K562 (cell line): ENCODE results near the gene MEPE. TPM values are rescaled to one million over a fixed set of nuclear protein-coding genes. Genes with fewer than 3 reads are reported as not detected.

Experiments
- ATAC-seq: fragments of 200-7000 bp; cut with Tn5 transposase; 3 replicates; pipeline ENCODE4 v1.9.1; 2020; ENCODE audit warnings: moderate library complexity
- BruUV-seq: library from RNA; stranded (reverse); fragments of 400-500 nt; replicated peaks from 2 replicates; lab custom pipeline; 2021; lab: Mats Ljungman, UMichigan
- CTCF ChIA-PET: fragments of 300-600 bp; formaldehyde crosslinking; extraction: SDS; loops from one replicate; lab custom pipeline; 2021; ENCODE audit warnings: low intra/inter-chr PET ratio; lab: Yijun Ruan, JAX
- POLR2A ChIA-PET: fragments of 300-600, 350-650 bp; sonication (Branson Sonifier 250); formaldehyde crosslinking; extraction: SDS; loops from one replicate; lab custom pipeline; 2021; ENCODE audit warnings: antibody characterized with exemption, inconsistent platforms; lab: Yijun Ruan, JAX
- DNase-seq, 4 experiments: peaks; one replicate each; pipeline versions ENCODE4 v3.0.0 to v3.0.0-alpha.2; 2011 to 2018; ENCODE audit warnings: low spot score in 3 of 4, mixed read lengths in 3 of 4; ENCODE audit errors: extremely low read depth in 1 of 4
- FAIRE-seq: peaks from 2 replicates; lab custom pipeline; 2011; peaks lifted over from hg19 to GRCh38; lab: Jason Lieb, UNC
- H2AFZ ChIP-seq: 2 replicates; pipeline ENCODE4 v1.6.0; 2011; ENCODE audit warnings: low read depth, low read length, control low read depth, inconsistent platforms
- H3K27ac ChIP-seq: fragments of 200-600 bp; 3 replicates; pipeline ENCODE4 v1.8.0; 2011; ENCODE audit warnings: low read depth, mild to moderate bottlenecking, control low read depth, inconsistent platforms, low read length, moderate library complexity, mixed read lengths; ENCODE audit errors: extremely low read depth
- H3K27me3 ChIP-seq, 2 experiments: fragments of 300-600 bp in 1 of 2; 2 replicates in 1 of 2; 3 replicates in 1 of 2; pipeline versions ENCODE4 v1.6.0 to v1.8.0; 2011; ENCODE audit warnings: inconsistent platforms in 2 of 2, low read length in 2 of 2, mild to moderate bottlenecking in 1 of 2, mixed read lengths in 1 of 2, moderate library complexity in 1 of 2; ENCODE audit not compliant: control insufficient read depth in 2 of 2, insufficient read depth in 2 of 2
- H3K36me3 ChIP-seq: fragments of 300-600 bp; 3 replicates; pipeline ENCODE4 v1.8.0; 2011; ENCODE audit warnings: mild to moderate bottlenecking, low read length, inconsistent platforms; ENCODE audit not compliant: control insufficient read depth, insufficient read depth
- H3K4me1 ChIP-seq, 2 experiments: fragments of 200-600 bp in 1 of 2; replicated peaks in 1 of 2; 2 replicates in 1 of 2; 3 replicates in 1 of 2; pipeline versions ENCODE4 v1.5.1 to v1.8.0; 2011; ENCODE audit warnings: inconsistent platforms in 2 of 2, low read length in 2 of 2, mild to moderate bottlenecking in 1 of 2, mixed read lengths in 1 of 2, moderate library complexity in 1 of 2; ENCODE audit not compliant: control insufficient read depth in 2 of 2, insufficient read depth in 2 of 2
- H3K4me2 ChIP-seq: 2 replicates; pipeline ENCODE4 v1.6.1; 2011; ENCODE audit warnings: low read length, control low read depth, inconsistent platforms, mixed read lengths; ENCODE audit not compliant: insufficient read depth
- H3K4me3 ChIP-seq: fragments of 200-600 bp; sonication (generic), shearing (Covaris generic); 2 replicates; pipeline ENCODE4 v1.5.1; 2016; ENCODE audit warnings: control low read depth, inconsistent platforms
- H3K79me2 ChIP-seq: fragments of 200-600 bp; 3 replicates; pipeline ENCODE4 v1.8.0; 2011; ENCODE audit warnings: low read length, inconsistent platforms; ENCODE audit not compliant: control insufficient read depth, insufficient read depth
- H3K9ac ChIP-seq, 2 experiments: 2 replicates each; pipeline versions ENCODE4 v1.6.0 to v1.6.1; 2011; ENCODE audit warnings: low read depth in 2 of 2, low read length in 2 of 2, control low read depth in 1 of 2, inconsistent platforms in 1 of 2, mild to moderate bottlenecking in 1 of 2, mixed read lengths in 1 of 2; ENCODE audit not compliant: insufficient read depth in 1 of 2
- H3K9me1 ChIP-seq: one replicate; pipeline ENCODE4 v1.6.0; 2011; ENCODE audit warnings: inconsistent platforms, mild to moderate bottlenecking, low read length, moderate library complexity; ENCODE audit not compliant: control insufficient read depth, insufficient read depth
- H3K9me3 ChIP-seq: replicated peaks from 2 replicates; pipeline ENCODE4 v1.5.1; 2011; ENCODE audit warnings: low read depth, low read length, inconsistent platforms; ENCODE audit not compliant: control insufficient read depth, insufficient read depth
- H4K20me1 ChIP-seq: replicated peaks from 2 replicates; pipeline ENCODE4 v1.6.1; 2011; ENCODE audit warnings: low read length, inconsistent platforms, mixed read lengths; ENCODE audit not compliant: control insufficient read depth, insufficient read depth
- KLF6 ChIP-seq: fragments of 250-450 bp; sonication (Bioruptor Pico); IDR thresholded peaks from 2 replicates; pipeline ENCODE4 v1.4.0; 2020; ENCODE audit warnings: mild to moderate bottlenecking, moderate library complexity, borderline replicate concordance
- MAFF ChIP-seq: IDR thresholded peaks from 2 replicates; pipeline ENCODE4 v1.6.1; 2012; ENCODE audit warnings: low read length, improper control_type of control experiment
- SIN3B ChIP-seq: fragments of 450-650 bp; IDR thresholded peaks from 2 replicates; pipeline ENCODE4 v1.6.1; 2017; ENCODE audit warnings: low read depth, mild to moderate bottlenecking, moderate library complexity
- TAF15 ChIP-seq: fragments of 200-400 bp; formaldehyde crosslinking; IDR thresholded peaks from 2 replicates; pipeline ENCODE4 v1.6.1; 2017; ENCODE audit warnings: mild to moderate bottlenecking, low read depth, low read length, moderate library complexity
- XRCC4 ChIP-seq: IDR thresholded peaks from one replicate; pipeline ENCODE4 v1.6.1; 2011; ENCODE audit not compliant: insufficient read depth, insufficient read length; ENCODE audit errors: extremely low read depth
- ZKSCAN8 ChIP-seq: fragments of 200-800 bp; sonication (Bioruptor generic); IDR thresholded peaks from 2 replicates; pipeline ENCODE4 v1.6.1; 2016; ENCODE audit warnings: missing genetic modification characterization, missing compliant biosample characterization
- WGBS: fragments of 100-300 bp; shearing (Covaris generic); methylation state at CpG from one replicate; pipeline ENCODE4 v1.1.6; 2016; ENCODE audit warnings: low coverage, mixed read lengths; ENCODE audit not compliant: insufficient coverage; ENCODE audit errors: missing lambda C conversion rate; 5-methylcytosine and 5-hydroxymethylcytosine counted together
- in situ Hi-C: fragments of 300-500 bp; cut with MboI; formaldehyde crosslinking; loops from 4 replicates; pipeline ENCODE4 v1.15.0; 2018; ENCODE audit warnings: inconsistent platforms, mixed read lengths
- intact Hi-C: fragments of 100-400 bp; cut with micrococcal nuclease; formaldehyde crosslinking; loops from 2 replicates; pipeline ENCODE4 v1.14.2; 2022
- polyA plus RNA-seq, 8 experiments: library from polyadenylated mRNA; depleted of rRNA in 4 of 8; stranded (reverse) in 5 of 8; unstranded in 3 of 8; fragments of >200 nt; fragmentation: Nextera tagmentation in 2 of 8; fragmentation: Illumina TruSeq in 1 of 8; extraction: Ambion mirVana in 2 of 8; extraction: Trizol in 1 of 8; gene quantifications; 2 replicates each; pipeline versions ENCODE4 v1.2.1 to v1.2.3, GENCODE V29; 2011 to 2014; ENCODE audit warnings: inconsistent platforms in 1 of 8, missing spikeins in 1 of 8
- total RNA-seq, 7 experiments: library from RNA; depleted of rRNA in 6 of 7; stranded (reverse); fragments of >200 nt in 6 of 7; fragmentation: Illumina TruSeq in 2 of 7; extraction: Trizol in 2 of 7; gene quantifications; 2 replicates each; pipeline versions ENCODE4 v1.2.1 to v1.2.3, GENCODE V29; 2011 to 2021; ENCODE audit warnings: low replicate concordance in 1 of 7
- TF ChIP-seq, protein P1 (sequence below): fragments of 450-650 bp; IDR thresholded peaks from 2 replicates; pipeline ENCODE4 v1.6.1; 2018; ENCODE audit warnings: mild to moderate bottlenecking, low read depth; ENCODE audit not compliant: partially characterized antibody
- TF ChIP-seq, protein P2 (sequence below): fragments of 250-450 bp; sonication (Bioruptor Pico); IDR thresholded peaks from 2 replicates; pipeline ENCODE4 v1.4.0; 2020; ENCODE audit warnings: mild to moderate bottlenecking, moderate library complexity
- TF ChIP-seq, protein P3 (sequence below): sonication (generic); formaldehyde crosslinking; IDR thresholded peaks from 2 replicates; pipeline ENCODE4 v1.8.0; 2023; ENCODE audit warnings: missing genetic modification reagents, mild to moderate bottlenecking, borderline replicate concordance
- TF ChIP-seq, protein P4 (sequence below): fragments of 200-400 bp; formaldehyde crosslinking; IDR thresholded peaks from 2 replicates; pipeline ENCODE4 v1.6.1; 2017; ENCODE audit warnings: mild to moderate bottlenecking, low read depth, low read length, moderate library complexity

Gene MEPE
- total and polyA plus RNA-seq, 9 of the 15 experiments (the other 6 are each of a cell fraction or from before 2014, with no cell fraction given): not detected

DNA sequence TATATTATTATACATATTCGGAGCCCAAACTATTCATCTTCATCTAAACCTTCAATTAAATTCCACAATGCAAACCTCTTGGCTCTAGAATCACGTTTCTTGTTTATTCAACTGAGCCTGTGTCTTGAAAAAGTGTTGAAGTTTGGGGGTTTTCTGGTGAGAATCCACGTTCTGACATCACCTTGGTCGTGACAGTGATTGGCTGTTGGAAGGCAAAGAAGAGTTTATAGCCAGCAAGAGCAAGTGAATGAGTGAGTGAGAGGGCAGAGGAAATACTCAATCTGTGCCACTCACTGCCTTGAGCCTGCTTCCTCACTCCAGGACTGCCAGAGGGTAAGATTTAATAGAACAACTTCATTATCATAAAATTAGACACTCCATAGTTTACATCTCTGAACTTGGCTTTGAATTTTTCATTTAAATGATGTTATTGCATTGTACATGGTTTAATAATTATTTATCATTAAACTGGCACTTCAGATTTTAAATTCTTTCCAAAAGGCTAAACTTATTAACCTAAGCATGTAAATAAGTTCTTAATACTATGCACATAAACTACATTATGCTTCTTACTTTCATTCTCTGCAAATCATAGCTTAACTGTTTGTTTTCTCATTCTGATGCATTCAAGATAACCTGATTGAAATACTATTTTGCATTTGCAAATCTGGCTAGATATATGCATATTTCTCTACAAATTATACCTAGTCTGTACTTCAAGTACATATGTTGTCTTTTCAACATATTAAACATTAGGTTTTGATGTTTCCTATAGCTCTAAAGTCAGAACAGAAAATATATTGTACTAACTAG lies 33.3 kb upstream of the MEPE start, which contains the start of gene IBSP:
TSS of gene IBSP (plus strand) at position 254 of the 813 bp plus-strand sequence. CDS start 2,808 bp downstream, outside the sequence.
- H4K20me1 ChIP-seq: no peaks in the 10 kb centered on the region
- ATAC-seq (no peak), DNase-seq (no peak), FAIRE-seq (no peak)
- no TSS peak for BruUV-seq
- WGBS: 1% methylated on average over 4 of the region's 4 CpGs
- ChIA-PET POLR2A (no interaction called here), CTCF (no interaction called here)
- H3K4me1 ChIP-seq: no peaks in the 10 kb centered on the region
- no peaks in the 10 kb centered on the region for H3K36me3 ChIP-seq
- H3K9ac ChIP-seq: no peak within 1 kb of the TSS
- H3K4me2 ChIP-seq: no peak within 1 kb of the TSS
- H3K79me2 ChIP-seq: no peaks in the 10 kb centered on the region
- no peaks in the 10 kb centered on the region for H3K27me3 ChIP-seq
- H3K9me1 ChIP-seq: no peaks in the 10 kb centered on the region
- no peak within 1 kb of the TSS for H2AFZ ChIP-seq
- H3K27ac ChIP-seq: no peak within 1 kb of the TSS
- intact Hi-C loops (no loop called here), in situ Hi-C loops (no loop called here)
- no peaks in the 10 kb centered on the region for H3K9me3 ChIP-seq
- H3K4me3 ChIP-seq: no peak within 1 kb of the TSS
- TF ChIP-seq, protein P1, sequence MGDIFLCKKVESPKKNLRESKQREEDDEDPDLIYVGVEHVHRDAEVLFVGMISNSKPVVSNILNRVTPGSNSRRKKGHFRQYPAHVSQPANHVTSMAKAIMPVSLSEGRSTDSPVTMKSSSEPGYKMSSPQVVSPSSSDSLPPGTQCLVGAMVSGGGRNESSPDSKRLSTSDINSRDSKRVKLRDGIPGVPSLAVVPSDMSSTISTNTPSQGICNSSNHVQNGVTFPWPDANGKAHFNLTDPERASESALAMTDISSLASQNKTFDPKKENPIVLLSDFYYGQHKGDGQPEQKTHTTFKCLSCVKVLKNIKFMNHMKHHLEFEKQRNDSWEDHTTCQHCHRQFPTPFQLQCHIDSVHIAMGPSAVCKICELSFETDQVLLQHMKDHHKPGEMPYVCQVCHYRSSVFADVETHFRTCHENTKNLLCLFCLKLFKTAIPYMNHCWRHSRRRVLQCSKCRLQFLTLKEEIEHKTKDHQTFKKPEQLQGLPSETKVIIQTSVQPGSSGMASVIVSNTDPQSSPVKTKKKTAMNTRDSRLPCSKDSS: no peak
- TF ChIP-seq, protein P2, sequence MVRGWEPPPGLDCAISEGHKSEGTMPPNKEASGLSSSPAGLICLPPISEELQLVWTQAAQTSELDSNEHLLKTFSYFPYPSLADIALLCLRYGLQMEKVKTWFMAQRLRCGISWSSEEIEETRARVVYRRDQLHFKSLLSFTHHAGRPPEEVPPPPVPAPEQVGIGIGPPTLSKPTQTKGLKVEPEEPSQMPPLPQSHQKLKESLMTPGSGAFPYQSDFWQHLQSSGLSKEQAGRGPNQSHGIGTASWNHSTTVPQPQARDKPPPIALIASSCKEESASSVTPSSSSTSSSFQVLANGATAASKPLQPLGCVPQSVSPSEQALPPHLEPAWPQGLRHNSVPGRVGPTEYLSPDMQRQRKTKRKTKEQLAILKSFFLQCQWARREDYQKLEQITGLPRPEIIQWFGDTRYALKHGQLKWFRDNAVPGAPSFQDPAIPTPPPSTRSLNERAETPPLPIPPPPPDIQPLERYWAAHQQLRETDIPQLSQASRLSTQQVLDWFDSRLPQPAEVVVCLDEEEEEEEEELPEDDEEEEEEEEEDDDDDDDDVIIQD (CRISPR knock-in tag): no peak
- no peak for TF ChIP-seq TAF15
- no peak for TF ChIP-seq ZKSCAN8 (CRISPR knock-in tag)
- TF ChIP-seq KLF6: no peak
- no peak for TF ChIP-seq SIN3B
- TF ChIP-seq MAFF: no peak
- TF ChIP-seq, protein P3, sequence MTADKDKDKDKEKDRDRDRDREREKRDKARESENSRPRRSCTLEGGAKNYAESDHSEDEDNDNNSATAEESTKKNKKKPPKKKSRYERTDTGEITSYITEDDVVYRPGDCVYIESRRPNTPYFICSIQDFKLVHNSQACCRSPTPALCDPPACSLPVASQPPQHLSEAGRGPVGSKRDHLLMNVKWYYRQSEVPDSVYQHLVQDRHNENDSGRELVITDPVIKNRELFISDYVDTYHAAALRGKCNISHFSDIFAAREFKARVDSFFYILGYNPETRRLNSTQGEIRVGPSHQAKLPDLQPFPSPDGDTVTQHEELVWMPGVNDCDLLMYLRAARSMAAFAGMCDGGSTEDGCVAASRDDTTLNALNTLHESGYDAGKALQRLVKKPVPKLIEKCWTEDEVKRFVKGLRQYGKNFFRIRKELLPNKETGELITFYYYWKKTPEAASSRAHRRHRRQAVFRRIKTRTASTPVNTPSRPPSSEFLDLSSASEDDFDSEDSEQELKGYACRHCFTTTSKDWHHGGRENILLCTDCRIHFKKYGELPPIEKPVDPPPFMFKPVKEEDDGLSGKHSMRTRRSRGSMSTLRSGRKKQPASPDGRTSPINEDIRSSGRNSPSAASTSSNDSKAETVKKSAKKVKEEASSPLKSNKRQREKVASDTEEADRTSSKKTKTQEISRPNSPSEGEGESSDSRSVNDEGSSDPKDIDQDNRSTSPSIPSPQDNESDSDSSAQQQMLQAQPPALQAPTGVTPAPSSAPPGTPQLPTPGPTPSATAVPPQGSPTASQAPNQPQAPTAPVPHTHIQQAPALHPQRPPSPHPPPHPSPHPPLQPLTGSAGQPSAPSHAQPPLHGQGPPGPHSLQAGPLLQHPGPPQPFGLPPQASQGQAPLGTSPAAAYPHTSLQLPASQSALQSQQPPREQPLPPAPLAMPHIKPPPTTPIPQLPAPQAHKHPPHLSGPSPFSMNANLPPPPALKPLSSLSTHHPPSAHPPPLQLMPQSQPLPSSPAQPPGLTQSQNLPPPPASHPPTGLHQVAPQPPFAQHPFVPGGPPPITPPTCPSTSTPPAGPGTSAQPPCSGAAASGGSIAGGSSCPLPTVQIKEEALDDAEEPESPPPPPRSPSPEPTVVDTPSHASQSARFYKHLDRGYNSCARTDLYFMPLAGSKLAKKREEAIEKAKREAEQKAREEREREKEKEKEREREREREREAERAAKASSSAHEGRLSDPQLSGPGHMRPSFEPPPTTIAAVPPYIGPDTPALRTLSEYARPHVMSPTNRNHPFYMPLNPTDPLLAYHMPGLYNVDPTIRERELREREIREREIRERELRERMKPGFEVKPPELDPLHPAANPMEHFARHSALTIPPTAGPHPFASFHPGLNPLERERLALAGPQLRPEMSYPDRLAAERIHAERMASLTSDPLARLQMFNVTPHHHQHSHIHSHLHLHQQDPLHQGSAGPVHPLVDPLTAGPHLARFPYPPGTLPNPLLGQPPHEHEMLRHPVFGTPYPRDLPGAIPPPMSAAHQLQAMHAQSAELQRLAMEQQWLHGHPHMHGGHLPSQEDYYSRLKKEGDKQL (CRISPR knock-in tag): no peak
- TF ChIP-seq XRCC4: no peak
- TF ChIP-seq, protein P4, sequence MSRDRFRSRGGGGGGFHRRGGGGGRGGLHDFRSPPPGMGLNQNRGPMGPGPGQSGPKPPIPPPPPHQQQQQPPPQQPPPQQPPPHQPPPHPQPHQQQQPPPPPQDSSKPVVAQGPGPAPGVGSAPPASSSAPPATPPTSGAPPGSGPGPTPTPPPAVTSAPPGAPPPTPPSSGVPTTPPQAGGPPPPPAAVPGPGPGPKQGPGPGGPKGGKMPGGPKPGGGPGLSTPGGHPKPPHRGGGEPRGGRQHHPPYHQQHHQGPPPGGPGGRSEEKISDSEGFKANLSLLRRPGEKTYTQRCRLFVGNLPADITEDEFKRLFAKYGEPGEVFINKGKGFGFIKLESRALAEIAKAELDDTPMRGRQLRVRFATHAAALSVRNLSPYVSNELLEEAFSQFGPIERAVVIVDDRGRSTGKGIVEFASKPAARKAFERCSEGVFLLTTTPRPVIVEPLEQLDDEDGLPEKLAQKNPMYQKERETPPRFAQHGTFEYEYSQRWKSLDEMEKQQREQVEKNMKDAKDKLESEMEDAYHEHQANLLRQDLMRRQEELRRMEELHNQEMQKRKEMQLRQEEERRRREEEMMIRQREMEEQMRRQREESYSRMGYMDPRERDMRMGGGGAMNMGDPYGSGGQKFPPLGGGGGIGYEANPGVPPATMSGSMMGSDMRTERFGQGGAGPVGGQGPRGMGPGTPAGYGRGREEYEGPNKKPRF: no peak
